ENCODE results near the gene TMCO4. TPM values are rescaled to one million over a fixed set of nuclear protein-coding genes. Genes with fewer than 3 reads are reported as not detected.

The TMCO4 gene
- total RNA-seq, 1 experiment from 2014 or later, result 7.2 TPM

GRCh38 chr1:19654886-19655717, 144.6 kb downstream of the TMCO4 start:
- H3K9me3 Mint-ChIP-seq, result no peaks in the 10 kb centered on the region

DNA sequence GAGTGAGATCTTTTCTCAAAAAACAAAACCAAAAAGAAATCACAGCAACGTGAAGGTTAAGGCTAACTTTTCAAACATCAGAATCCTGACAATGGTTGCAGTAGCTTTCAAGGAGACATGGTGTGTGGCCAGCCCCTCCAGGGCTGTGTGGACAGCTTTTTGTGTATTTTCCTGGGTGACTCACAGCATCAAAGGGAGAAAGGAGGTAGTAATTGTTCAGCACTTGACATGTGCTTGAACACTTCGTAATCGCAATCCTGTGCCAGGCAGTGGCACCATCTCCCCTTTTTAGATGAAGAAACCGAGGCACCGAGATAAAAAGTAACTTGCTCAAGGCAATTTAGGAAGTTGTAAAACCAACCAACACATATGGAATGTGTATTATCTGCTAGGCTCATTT, 145.3 kb downstream of the TMCO4 start:
- Mint-ChIP-seq H3K4me1 (peaks cover 21% of the 10 kb centered on the region), H3K36me3 (no peaks in the 10 kb centered on the region), H3K27me3 (ENCODE audit: low read depth) (peaks cover 2% of the 10 kb centered on the region), H3K27ac (peak overlapping the region; percentile 100), H3K4me3 (0 out of 2 replicates have a peak overlapping the region, but pooled peaks have one; percentile 22), H3K9me3 (no peaks in the 10 kb centered on the region)
- TF ChIP-seq ZNF423 (CRISPR knock-in tag; IDR thresholded peaks at IDR 0.05) (no peak), ZNF281 (CRISPR knock-in tag; IDR thresholded peaks at IDR 0.05) (no peak), STAT6 (CRISPR knock-in tag; conservative IDR thresholded peaks at IDR 0.05; ENCODE audit: low read depth) (no peak), NR2C2 (CRISPR knock-in tag; IDR thresholded peaks at IDR 0.05) (no peak)
- POLR2A ChIA-PET, result no interaction called here
- CTCF ChIA-PET, result interaction anchor here (0.6 to 2.0 kb wide), 78 partner anchors 8 to 747 kb away, joined by 3 to 25 read pairs (median 4); partner anchors contain the start of genes AKR7A2, HTR6, NBL1 and SLC66A1
- DNase-seq (ENCODE audit: low spot score) (no peak), ATAC-seq (no peak)

More at GRCh38 chr1:19654886-19655717, 144.6 kb downstream of the TMCO4 start:
- ChIA-PET POLR2A (no interaction called here), CTCF (interaction anchor here (1.5 to 2.0 kb wide), 2 partner anchors 50 to 280 kb away, joined by 10 to 23 read pairs; no protein-coding TSS in a partner anchor)
- no peak for ATAC-seq
- Mint-ChIP-seq H3K4me3 (no peak overlapping the region), H3K27ac (peak overlapping the region; percentile 100; the same call in 1 of the 2 replicates), H3K27me3 (ENCODE audit: low read depth) (peaks cover 2% of the 10 kb centered on the region), H3K4me1 (peaks cover 23% of the 10 kb centered on the region), H3K36me3 (no peaks in the 10 kb centered on the region)
- no peak for TF ChIP-seq AFF4 (CRISPR knock-in tag; IDR thresholded peaks at IDR 0.05; ENCODE audit: borderline replicate concordance)
- no peak for TF ChIP-seq TP53 (CRISPR knock-in tag; IDR thresholded peaks at IDR 0.05)
- TF ChIP-seq HMGA2 (CRISPR knock-in tag; IDR thresholded peaks at IDR 0.05), result no peak
- TF ChIP-seq PRRX2 (CRISPR knock-in tag; IDR thresholded peaks at IDR 0.05), result no peak
- TF ChIP-seq, protein P1, sequence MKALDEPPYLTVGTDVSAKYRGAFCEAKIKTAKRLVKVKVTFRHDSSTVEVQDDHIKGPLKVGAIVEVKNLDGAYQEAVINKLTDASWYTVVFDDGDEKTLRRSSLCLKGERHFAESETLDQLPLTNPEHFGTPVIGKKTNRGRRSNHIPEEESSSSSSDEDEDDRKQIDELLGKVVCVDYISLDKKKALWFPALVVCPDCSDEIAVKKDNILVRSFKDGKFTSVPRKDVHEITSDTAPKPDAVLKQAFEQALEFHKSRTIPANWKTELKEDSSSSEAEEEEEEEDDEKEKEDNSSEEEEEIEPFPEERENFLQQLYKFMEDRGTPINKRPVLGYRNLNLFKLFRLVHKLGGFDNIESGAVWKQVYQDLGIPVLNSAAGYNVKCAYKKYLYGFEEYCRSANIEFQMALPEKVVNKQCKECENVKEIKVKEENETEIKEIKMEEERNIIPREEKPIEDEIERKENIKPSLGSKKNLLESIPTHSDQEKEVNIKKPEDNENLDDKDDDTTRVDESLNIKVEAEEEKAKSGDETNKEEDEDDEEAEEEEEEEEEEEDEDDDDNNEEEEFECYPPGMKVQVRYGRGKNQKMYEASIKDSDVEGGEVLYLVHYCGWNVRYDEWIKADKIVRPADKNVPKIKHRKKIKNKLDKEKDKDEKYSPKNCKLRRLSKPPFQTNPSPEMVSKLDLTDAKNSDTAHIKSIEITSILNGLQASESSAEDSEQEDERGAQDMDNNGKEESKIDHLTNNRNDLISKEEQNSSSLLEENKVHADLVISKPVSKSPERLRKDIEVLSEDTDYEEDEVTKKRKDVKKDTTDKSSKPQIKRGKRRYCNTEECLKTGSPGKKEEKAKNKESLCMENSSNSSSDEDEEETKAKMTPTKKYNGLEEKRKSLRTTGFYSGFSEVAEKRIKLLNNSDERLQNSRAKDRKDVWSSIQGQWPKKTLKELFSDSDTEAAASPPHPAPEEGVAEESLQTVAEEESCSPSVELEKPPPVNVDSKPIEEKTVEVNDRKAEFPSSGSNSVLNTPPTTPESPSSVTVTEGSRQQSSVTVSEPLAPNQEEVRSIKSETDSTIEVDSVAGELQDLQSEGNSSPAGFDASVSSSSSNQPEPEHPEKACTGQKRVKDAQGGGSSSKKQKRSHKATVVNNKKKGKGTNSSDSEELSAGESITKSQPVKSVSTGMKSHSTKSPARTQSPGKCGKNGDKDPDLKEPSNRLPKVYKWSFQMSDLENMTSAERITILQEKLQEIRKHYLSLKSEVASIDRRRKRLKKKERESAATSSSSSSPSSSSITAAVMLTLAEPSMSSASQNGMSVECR (CRISPR knock-in tag; IDR thresholded peaks at IDR 0.05; ENCODE audit: borderline replicate concordance), result no peak
- no peak for TF ChIP-seq RELA (CRISPR knock-in tag; IDR thresholded peaks at IDR 0.05; ENCODE audit: borderline replicate concordance)
- TF ChIP-seq, protein P2, sequence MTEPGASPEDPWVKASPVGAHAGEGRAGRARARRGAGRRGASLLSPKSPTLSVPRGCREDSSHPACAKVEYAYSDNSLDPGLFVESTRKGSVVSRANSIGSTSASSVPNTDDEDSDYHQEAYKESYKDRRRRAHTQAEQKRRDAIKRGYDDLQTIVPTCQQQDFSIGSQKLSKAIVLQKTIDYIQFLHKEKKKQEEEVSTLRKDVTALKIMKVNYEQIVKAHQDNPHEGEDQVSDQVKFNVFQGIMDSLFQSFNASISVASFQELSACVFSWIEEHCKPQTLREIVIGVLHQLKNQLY (CRISPR knock-in tag; IDR thresholded peaks at IDR 0.05), result no peak
- TF ChIP-seq FOXK1 (CRISPR knock-in tag; IDR thresholded peaks at IDR 0.05), result no peak
- no peak for TF ChIP-seq NFYB (CRISPR knock-in tag; conservative IDR thresholded peaks at IDR 0.05; ENCODE audit: low read depth)
- DNase-seq (ENCODE audit: low spot score), result no peak
